Muscle of back (tissue), 11 donors: ENCODE data around the gene OR52E5. TPM values are rescaled to one million over a fixed set of nuclear protein-coding genes. Genes with fewer than 3 reads are reported as not detected.

Source experiments
- DNase-seq, 3 donors: peaks; one replicate each; pipeline versions ENCODE4 v3.0.0 to v3.0.0-alpha.2; 2013
- polyA plus RNA-seq, 10 donors: library from polyadenylated mRNA; unstranded; fragments of 120-200 nt; gene quantifications; one replicate each; pipeline ENCODE4 v1.2.1, GENCODE V29; 2013; ENCODE audit not compliant: insufficient read length in 10 of 10

Gene OR52E5
- polyA plus RNA-seq, 10 donors, result not detected

GRCh38 chr11:5932671-5933070, 39.7 kb downstream of the OR52E5 start:
- DNase-seq, result no peak

GRCh38 chr11:5933116-5933515, 40.1 kb downstream of the OR52E5 start:
- no peak for DNase-seq

- DNase-seq, result no peak
Measured at GRCh38 chr11:5937868-5938602, 45.0 kb downstream of the OR52E5 start.

- DNase-seq, result no peak
Measured at GRCh38 chr11:5938603-5938965, 45.6 kb downstream of the OR52E5 start.

- DNase-seq, result no peak
Measured at GRCh38 chr11:5940748-5941147, 47.7 kb downstream of the OR52E5 start.

GRCh38 chr11:5941951-5942350, 48.9 kb downstream of the OR52E5 start, which contains the start of gene OR56A3:
Gene OR56A3 (plus strand): TSS chr11:5942251. CDS start chr11:5947347, 5,096 bp downstream.
- no peak for DNase-seq

Other genes starting within 250 kb of the OR52E5 start
- gene TRIM5, start 208.1 kb upstream of the OR52E5 start, polyA plus RNA-seq, result 10 to 100 TPM in 9 of 10 donors, 1 to 10 TPM in 1; 9.9 to 17.8 (median 13.6) TPM
- 10 to 100 TPM in 6 of 10 donors, 1 to 10 TPM in 4; 4.5 to 16.0 (median 10.6) TPM for gene TRIM22, start 203.4 kb upstream of the OR52E5 start, polyA plus RNA-seq
- not detected for gene OR56B1, start 156.8 kb upstream of the OR52E5 start, polyA plus RNA-seq
- under 1 TPM in 1 of 10 donors, not detected in 9; 0.18 TPM for gene OR52N4, start 139.0 kb upstream of the OR52E5 start, polyA plus RNA-seq
- not detected for gene OR52N5, start 109.9 kb upstream of the OR52E5 start, polyA plus RNA-seq
- not detected for gene OR52N1, start 101.9 kb upstream of the OR52E5 start, polyA plus RNA-seq
- not detected for gene OR52N2, start 84.3 kb upstream of the OR52E5 start, polyA plus RNA-seq
- not detected for gene OR52E6, start 51.3 kb upstream of the OR52E5 start, polyA plus RNA-seq
- gene OR52E8, start 35.5 kb upstream of the OR52E5 start, polyA plus RNA-seq, result not detected
- not detected for gene OR52E4, start 12.6 kb upstream of the OR52E5 start, polyA plus RNA-seq
- not detected for gene OR56A3, start 49.0 kb downstream of the OR52E5 start, polyA plus RNA-seq
- not detected for gene OR56A5, start 75.3 kb downstream of the OR52E5 start, polyA plus RNA-seq
- not detected for gene OR52L1, start 93.8 kb downstream of the OR52E5 start, polyA plus RNA-seq
- gene OR56A4, start 113.7 kb downstream of the OR52E5 start, polyA plus RNA-seq, result not detected
- gene OR56A1, start 137.6 kb downstream of the OR52E5 start, polyA plus RNA-seq, result not detected
- not detected for gene OR56B4, start 214.5 kb downstream of the OR52E5 start, polyA plus RNA-seq